Islet of Langerhans (tissue), 1 donor: ENCODE data around the gene RTL3.

Experiments
- FAIRE-seq: peaks from one replicate; lab custom pipeline; 2011; peaks lifted over from hg19 to GRCh38; lab: Jason Lieb, UNC

RTL3 gene

DNA sequence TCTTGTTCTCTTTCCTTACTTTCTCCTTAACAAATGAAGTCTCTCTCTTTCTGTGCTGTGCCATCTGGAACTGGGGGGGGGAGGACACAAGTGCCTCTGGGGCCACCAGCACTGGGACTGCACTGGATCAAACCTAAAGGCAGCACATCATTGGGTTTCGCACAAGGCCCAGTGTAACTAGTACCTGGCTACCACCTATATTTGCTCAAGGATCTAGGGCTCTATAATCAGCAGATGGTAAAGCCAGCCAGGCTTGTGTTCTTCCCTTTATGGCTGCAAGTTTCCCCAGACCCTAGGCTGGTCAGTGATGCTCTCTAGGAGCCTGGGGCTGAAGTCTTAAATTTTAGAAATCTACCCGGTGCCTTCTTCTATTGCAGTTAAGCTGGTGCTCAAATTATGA is 40.1 kb downstream of the RTL3 start:
- FAIRE-seq: no peak

- FAIRE-seq: no peak
Observed at GRCh38 chrX:78614264-78614663, 44.9 kb downstream of the RTL3 start.
